Activated CD8-positive, alpha-beta memory T cell treated with anti-CD3 and anti-CD28 coated beads for 1 hour (primary cell): ENCODE data around the gene VWCE.

Source experiments
- DNase-seq, 2 donors: peaks; one replicate each; pipeline ENCODE4 v3.0.0-alpha.2; 2020; ENCODE audit warnings: low read depth in 1 of 2; ENCODE audit errors: extremely low read depth in 1 of 2

The VWCE gene

GRCh38 chr11:61281581-61282250 is 13.4 kb downstream of the VWCE start:
- DNase-seq: no peak

GRCh38 chr11:61280883-61281580 is 14.1 kb downstream of the VWCE start:
- DNase-seq: no peak

- DNase-seq: no peak
These were observed 15.0 kb downstream of the VWCE start for GRCh38 chr11:61279934-61280659.

- no peak for DNase-seq
These were observed 17.1 kb downstream of the VWCE start for GRCh38 chr11:61278001-61278470.

- no peak for DNase-seq
These were observed 17.7 kb downstream of the VWCE start for GRCh38 chr11:61277186-61278000.

- DNase-seq: no peak
These were observed 19.9 kb downstream of the VWCE start for GRCh38 chr11:61275191-61275590.

- no peak for DNase-seq
These were observed 21.0 kb downstream of the VWCE start for GRCh38 chr11:61274084-61274483.

GRCh38 chr11:61273178-61274078 is 21.7 kb downstream of the VWCE start:
- DNase-seq: no peak

GRCh38 chr11:61272731-61273130 is 22.4 kb downstream of the VWCE start:
- no peak for DNase-seq

GRCh38 chr11:61270354-61271076 is 24.6 kb downstream of the VWCE start:
- DNase-seq: no peak

GRCh38 chr11:61268588-61269250 is 26.4 kb downstream of the VWCE start:
- no peak for DNase-seq

GRCh38 chr11:61267437-61267841 is 27.7 kb downstream of the VWCE start:
- DNase-seq: no peak

GRCh38 chr11:61266602-61267001 is 28.5 kb downstream of the VWCE start:
- no peak for DNase-seq

- no peak for DNase-seq
These were observed 29.8 kb downstream of the VWCE start for GRCh38 chr11:61265357-61265756.

- no peak for DNase-seq
These were observed 30.3 kb downstream of the VWCE start for GRCh38 chr11:61264795-61265194.

- DNase-seq: no peak
These were observed 30.7 kb downstream of the VWCE start for GRCh38 chr11:61264371-61264770.

GRCh38 chr11:61259363-61259762 is 35.8 kb downstream of the VWCE start:
- DNase-seq: no peak

- no peak for DNase-seq
These were observed 36.6 kb downstream of the VWCE start for GRCh38 chr11:61258546-61258945.
